NCI-H82 treated with DMSO at 0.1 percent for 48 hours (cell line): ENCODE data around the gene FFAR3.

Experiments
- DNase-seq: peaks from one replicate; lab custom pipeline; 2025; ENCODE audit not compliant: unreplicated experiment; lab: John Stamatoyannopoulos, UW

Gene FFAR3

DNA sequence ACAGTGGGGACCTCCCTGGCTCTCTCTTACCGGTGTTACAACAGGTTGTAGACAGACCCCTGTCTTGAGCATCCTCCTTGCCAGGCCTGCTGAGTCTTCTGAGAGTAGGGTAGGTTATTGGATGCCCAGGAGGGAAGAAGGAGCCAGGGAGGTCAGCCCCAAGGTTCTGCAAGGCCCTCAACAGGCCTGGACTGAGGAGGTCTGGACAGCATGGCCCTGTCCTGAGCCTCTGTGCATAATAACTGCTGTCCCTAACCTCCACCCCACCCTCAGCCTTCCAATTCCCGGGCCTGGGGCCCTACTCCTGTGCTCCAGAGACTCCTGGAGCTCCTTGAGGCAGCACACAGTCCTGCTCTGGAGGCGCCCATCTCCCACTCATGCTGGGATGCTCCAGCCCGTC lies 28.9 kb upstream of the FFAR3 start:
- no peak for DNase-seq

DNA sequence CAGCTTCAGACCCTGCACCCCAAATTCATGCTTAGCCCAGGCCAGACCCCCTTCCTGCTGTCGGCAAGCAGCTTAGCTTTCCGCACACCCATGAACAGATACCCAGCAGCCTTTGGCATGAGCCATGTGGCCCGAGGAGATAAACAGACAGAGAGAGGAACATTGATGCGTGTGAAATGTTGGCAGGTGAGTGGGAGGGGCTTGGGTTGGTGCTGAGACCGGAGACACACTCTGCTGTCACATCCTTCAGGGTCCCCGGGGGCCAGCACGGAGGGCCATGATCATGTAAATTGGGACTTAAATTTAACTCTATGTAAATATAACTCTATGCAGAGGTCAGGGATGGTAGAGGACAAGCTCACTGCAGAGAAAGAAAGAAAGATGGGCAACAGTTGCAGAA lies 27.8 kb upstream of the FFAR3 start:
- DNase-seq: no peak

DNA sequence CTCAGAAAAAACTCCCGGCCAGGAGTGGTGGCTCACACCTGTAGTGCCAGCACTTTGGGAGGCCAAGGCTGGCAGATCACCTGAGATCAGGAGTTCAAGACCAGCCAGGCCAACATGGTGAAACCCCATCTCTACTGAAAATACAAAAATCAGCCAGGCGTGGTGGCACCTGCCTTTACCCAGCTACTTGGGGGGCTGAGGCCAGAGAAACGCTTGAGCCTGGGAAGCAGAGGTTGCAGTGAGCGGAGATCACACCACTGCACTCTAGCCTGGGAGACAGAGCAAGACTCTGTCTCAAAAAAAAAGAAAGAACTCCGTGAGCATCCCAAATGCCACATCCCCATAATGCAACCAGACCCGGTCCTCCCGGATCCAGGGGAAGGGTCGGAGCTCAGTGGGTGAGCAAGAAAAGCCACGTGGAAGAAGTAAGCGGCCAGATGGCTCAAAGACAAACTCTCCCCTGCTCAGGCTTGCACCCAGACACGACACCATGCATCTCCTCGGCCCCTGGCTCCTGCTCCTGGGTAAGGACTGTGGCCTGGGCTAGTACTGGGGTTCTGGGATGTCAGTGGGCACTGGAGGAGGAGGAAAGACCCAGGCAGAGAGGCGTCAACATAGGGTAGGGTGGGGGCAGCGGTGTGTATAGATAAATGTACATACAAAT lies 26.6 kb upstream of the FFAR3 start:
- no peak for DNase-seq

DNA sequence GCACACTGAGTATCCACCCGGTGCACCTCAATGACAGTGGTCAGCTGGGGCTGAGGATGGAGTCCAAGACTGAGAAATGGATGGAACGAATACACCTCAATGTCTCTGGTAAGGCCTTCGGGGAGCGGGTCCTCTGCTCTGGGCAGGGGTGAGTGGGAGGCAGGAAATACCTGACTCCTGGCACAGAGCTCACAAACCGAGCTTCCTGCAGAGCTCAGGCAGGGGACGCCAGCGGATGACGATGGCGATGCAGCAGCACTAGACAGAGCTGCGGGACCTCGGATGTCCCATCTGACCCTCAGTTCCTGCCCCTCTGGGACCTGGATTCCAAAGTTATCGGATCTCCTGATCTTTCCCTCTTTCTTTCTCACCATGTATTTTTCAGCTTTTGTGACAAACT lies 25.4 kb upstream of the FFAR3 start:
- no peak for DNase-seq

DNA sequence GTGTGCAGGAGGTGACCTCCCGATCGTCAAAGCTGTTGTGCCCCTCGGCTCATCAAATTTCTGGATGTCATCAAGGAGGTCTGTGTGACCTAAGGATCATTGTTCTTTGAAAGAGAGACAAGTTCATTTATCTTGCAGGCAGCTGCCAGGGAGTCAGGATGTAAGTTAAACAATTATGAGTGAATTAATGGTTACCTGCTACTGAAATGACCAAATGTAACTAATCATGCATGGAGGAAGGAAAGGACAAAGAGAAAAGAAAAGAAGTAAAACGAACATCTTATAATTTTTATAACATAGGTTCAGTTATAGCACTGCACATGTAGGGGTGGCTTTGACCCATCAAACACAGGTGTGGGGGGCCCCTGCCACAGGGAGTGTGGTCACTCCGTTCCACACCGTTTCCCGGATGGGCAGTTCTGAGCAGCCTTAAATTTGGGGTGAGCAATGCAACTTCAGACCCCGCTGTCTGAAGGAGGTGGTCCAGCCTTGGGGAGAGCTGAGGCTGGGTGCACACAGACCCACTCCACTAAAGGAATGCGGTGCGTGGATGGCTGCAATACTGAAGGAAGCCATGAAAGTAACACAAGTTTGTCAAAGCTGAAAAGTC lies 24.0 kb upstream of the FFAR3 start:
- DNase-seq: no peak

DNA sequence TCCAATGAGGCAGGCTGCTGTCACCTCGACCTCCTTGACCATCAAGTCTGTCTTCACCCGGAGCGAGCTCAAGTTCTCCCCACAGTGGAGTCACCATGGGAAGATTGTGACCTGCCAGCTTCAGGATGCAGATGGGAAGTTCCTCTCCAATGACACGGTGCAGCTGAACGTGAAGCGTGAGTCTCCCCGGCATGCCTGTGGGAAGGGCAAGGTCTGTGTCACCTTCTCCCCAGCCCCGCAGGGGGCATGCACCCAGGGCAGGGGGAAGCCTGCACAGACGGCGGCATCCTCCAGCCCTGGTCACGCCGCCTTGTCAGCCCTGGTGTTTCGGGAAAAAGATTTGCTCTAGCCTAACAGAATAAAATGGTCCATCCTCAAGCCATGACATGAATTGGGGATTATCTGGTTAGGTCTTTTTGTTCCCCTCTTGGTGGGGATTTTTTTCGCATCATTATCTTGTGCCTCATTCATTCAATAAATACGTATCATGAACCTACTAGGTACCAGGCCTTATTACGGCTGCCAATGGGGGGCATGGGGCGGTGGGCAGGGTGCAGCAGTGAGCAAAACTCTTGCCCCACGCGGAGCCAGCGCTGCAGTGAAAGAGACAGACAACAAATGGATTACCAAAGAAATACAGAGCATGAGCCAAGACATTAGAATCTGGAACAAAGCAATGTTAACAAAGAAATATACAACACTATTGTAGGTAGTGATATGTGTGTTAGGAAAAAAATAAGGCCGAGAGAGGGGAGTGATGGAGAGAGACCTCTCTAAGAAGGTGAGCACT lies 21.9 kb upstream of the FFAR3 start:
- no peak for DNase-seq

DNA sequence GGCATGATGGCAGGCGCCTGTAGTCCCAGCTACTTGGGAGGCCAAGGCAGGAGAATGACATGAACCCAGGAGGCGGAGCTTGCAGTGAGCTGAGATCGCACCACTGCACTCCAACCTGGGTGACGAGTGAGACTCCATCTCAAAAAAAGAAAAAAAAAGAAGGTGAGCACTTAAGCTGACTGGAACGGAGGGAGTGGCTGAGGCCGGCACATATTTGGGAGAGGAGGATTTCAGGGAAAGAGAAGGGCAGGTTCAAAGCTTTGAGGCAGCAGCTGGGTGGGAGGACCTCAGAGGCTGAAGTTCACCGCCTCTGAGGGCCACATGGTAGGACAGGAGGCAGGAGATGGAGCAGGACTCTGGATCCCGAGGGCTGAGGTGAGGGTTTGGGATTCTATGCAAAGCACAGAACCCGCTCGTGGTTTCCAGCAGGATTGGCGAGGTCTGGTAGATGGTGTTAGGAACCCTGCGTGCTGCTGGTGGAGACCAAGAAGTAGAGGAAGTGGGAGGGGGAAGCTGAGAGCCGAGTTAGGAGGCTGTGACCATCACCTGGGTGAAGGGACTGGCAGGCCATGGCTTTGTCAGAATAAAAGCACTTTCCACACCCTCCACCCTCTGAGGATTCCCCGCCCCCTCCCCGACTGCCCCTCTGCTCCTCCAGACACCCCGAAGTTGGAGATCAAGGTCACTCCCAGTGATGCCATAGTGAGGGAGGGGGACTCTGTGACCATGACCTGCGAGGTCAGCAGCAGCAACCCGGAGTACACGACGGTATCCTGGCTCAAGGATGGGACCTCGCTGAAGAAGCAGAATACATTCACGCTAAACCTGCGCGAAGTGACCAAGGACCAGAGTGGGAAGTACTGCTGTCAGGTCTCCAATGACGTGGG lies 20.9 kb upstream of the FFAR3 start:
- no peak for DNase-seq

DNA sequence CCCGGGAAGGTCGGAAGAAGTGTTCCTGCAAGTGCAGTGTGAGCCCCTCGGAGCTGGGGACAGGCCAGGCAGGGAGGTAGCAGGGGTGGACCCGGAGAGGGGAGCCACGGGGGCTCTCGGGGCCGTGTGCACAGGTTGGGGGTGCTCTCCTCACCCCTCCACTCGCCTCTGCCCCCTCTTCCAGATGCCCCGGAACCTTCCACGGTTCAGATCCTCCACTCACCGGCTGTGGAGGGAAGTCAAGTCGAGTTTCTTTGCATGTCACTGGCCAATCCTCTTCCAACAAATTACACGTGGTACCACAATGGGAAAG lies 20.3 kb upstream of the FFAR3 start:
- no peak for DNase-seq

DNA sequence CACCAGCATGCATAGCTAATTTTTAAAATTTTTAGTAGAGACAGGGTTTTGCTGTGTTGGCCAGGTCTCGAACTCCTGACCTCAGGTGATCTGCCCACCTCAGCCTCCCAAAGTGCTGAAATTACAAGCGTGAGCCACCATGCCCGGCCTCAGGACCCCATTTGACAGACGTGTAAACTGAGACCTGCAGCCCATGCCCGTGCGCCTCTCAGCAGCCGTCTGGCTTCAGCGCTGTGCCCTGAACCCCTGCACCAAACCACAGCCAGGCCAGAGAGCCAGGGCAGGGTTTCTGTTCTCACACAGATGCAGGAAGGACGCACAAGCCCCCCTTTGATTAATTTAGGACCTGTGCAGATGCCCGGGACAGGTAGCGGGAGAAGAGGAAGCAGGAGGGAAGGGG lies 17.8 kb upstream of the FFAR3 start:
- no peak for DNase-seq

DNA sequence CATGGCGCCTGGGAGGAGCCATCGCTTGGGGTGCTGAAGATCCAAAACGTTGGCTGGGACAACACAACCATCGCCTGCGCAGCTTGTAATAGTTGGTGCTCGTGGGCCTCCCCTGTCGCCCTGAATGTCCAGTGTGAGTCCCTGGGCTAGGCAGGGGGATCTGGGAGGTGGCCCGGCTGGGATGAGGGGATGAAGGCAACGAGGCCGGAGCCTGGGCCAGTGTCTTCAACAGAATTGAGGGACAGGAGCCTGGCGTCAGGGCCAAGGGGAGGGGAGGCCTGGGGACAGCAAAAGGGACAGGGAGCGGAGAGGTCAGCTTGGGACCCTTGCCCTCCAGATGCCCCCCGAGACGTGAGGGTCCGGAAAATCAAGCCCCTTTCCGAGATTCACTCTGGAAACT lies 17.3 kb upstream of the FFAR3 start:
- DNase-seq: no peak

DNA sequence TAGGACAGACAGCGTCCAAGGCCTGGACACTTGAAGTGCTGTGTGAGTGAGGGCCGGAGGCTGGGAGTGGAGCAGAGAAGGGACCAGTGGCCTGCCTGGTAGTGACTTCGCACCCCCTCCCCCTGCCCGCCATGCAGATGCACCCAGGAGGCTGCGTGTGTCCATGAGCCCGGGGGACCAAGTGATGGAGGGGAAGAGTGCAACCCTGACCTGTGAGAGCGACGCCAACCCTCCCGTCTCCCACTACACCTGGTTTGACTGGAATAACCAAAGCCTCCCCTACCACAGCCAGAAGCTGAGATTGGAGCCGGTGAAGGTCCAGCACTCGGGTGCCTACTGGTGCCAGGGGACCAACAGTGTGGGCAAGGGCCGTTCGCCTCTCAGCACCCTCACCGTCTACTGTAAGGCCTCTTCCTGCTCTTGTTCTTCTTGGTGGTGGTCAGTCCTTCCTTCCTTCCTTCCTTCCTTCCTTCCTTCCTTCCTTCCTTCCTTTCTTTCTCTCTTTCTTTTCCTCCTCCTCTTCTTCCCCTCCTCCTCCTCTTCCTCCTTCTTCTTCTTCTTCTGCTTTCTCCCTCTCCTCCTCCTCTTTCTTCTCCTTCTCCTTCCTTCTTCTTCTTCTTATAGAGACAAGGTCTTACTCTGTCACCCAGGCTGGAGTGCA lies 16.6 kb upstream of the FFAR3 start:
- DNase-seq: no peak

DNA sequence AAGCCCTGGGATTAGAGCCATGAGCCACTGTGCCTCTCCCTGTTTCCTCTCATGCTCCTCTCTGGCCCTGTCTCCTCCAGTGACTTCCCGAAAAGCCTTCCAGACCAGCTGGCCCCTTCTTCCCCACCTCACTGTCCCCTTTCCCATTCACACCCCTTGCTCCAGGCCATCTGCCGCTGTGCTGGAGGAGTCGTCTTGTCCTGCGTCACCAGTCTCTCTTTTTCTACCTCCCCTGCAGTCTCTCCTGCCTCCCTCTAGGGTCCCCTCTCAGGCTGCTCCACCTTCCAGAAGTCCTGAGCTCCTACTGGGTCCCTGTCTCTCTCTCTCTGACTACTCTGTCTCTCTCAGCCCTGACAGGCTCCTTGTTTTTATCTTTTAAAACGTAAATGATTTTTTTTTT lies 15.8 kb upstream of the FFAR3 start:
- DNase-seq: peak; percentile 62

DNA sequence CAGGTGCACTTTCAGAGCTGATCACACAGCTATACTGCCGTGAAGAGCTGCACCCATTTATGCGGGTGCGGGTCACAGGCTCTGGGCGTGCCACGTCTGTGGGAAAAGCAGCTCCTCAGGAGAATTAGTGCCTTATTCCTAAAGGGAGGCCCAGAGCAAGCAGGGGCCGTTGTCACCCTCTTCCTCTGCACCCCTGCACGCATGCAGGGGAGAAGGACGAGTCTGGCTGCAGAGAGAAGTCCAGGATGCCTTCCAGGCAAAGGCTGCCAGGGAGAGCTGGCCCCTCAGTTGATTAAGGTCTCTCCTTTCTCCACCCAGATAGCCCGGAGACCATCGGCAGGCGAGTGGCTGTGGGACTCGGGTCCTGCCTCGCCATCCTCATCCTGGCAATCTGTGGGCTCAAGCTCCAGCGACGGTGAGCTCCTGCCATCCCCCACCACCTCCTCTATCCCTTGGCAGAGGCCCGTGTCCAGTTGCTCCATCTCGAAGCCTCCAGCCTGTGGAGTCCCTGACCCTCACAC lies 13.7 kb upstream of the FFAR3 start:
- no peak for DNase-seq

DNA sequence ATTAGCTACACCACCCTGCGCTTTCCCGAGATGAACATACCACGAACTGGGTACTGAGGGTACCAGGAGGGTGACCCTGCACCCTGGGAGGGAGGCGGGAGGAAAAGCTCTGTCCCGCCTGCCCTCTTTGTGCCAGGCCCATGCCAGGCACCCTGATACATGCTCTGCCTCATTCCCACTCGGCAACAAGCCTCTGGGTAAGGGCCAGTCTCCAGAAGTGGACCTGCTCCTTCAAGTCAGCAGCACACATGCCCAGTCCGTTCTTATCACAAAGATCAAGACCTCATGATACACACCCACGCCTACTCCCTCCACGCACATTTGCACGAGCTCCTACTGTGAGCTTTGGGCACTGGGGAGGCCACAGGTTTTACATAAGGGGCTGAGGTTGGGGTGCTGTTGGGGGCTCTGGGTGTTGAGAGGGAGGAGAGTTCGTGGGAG lies 12.6 kb upstream of the FFAR3 start:
- no peak for DNase-seq

DNA sequence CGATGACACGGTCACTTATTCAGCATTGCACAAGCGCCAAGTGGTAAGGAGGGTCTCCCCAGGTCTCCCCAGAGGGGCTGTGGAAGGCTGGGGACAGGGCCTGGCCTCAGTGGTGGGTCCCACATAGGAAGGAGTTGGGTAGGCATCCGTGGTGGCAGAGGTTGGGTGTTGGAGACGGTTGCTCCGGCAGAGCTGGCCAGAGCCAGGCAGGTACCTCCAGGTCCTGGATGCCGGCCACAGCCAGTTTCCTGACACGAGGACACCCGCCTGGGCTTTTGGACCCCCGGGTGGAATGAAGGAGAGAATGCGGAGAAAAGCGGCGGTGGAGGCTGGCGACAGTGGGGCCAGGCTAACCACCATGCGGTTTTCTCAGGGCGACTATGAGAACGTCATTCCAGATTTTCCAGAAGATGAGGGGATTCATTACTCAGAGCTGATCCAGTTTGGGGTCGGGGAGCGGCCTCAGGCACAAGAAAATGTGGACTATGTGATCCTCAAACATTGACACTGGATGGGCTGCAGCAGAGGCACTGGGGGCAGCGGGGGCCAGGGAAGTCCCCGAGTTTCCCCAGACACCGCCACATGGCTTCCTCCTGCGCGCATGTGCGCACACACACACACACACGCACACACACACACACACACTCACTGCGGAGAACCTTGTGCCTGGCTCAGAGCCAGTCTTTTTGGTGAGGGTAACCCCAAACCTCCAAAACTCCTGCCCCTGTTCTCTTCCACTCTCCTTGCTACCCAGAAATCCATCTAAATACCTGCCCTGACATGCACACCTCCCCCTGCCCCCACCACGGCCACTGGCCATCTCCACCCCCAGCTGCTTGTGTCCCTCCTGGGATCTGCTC lies 11.8 kb upstream of the FFAR3 start:
- DNase-seq: no peak

DNA sequence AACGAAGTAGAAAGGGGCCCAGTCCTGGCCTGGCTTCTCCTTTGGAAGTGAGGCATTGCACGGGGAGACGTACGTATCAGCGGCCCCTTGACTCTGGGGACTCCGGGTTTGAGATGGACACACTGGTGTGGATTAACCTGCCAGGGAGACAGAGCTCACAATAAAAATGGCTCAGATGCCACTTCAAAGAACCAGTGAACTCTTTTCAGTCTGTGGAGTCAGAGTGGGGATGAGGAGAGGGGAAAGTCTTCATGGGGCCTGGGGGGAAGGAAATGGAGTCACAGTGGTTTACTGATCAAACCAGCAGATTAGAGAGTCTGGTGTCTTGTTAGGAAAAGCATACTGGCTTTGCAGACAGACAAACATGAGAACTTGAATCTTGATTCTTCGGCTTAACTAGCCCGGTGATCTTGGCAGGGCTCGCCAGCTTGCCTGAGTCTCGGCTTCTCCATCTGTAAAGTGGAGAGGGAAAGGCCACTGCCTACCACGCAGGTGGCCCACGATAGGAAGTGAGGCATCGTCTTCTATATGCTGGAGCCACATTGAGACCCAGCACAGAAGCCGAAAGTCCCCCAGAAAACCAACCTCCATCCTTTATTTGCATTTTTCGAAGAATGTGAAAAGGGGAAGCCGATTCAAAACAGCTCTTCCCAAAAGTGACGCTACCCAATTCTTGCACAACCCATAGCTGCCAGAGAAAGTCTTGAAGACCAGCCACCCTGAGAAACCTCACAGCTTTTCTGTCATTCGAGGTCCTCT lies 10.9 kb upstream of the FFAR3 start, which contains the start of gene FFAR1:
FFAR1 (plus strand) TSS at position 732 of the 759 bp plus-strand sequence. CDS start 3,650 bp downstream, outside the sequence.
- DNase-seq: no peak

DNA sequence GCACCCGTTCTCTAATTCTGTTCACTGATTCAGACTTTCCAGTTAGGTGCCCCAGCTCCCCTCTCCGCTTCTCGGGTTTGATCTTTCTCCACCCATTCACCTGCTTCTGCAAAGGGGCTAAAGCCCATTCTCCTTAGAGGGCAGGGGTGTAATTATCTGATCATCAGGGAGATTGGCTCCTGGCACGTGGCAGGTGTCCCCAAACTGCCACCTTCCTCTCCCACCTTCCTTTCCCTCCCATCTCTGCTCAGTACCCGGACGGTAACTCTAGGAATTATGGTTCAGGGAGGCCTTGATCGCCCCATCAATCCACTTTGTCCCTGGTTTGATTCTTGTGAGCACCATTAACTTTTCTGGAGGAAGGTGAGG lies 10.3 kb upstream of the FFAR3 start:
- DNase-seq: no peak

DNA sequence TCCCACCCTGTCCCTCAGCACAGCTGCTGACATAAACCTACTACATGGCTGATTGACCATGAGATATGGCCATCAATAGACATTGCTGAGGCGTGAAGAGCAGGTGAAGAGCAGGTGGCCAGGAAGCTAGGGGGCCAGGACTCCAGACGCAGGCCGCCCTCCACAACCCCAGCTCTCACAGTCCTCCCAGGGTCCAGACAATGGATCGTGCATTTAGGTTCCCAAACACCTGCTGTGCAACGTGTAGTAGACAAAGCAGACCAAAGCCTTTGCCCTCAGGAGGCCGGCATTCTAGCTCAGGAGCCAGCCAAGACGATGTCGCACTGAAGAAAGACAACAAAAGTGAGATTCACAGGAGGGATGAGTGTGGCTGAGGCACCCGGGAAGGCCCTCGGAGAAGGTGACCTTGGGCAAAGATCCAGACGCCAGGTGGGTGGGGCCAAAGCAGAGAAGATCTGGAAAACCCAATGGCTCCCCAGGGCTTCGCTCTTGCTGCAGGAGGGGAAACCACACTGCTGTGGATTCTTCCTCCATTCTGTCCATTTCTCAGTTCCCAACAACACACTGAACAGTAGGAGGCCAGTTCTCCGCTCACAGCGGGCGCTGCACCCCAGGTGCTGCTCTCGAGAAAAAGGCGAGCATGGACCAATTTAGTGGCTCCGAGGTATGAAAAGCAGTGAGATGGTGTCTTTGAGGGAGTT lies 9.2 kb upstream of the FFAR3 start:
- DNase-seq: no peak
